K562 (cell line): ENCODE results near the gene ANKRD13B. TPM values are rescaled to one million over a fixed set of nuclear protein-coding genes. Genes with fewer than 3 reads are reported as not detected.

Source experiments
- ATAC-seq: fragments of 200-7000 bp; cut with Tn5 transposase; 3 replicates; pipeline ENCODE4 v1.9.1; 2020; ENCODE audit warnings: moderate library complexity
- BruUV-seq: library from RNA; stranded (reverse); fragments of 400-500 nt; replicated peaks from 2 replicates; lab custom pipeline; 2021; lab: Mats Ljungman, UMichigan
- CTCF ChIA-PET: fragments of 300-600 bp; formaldehyde crosslinking; extraction: SDS; loops from one replicate; lab custom pipeline; 2021; ENCODE audit warnings: low intra/inter-chr PET ratio; lab: Yijun Ruan, JAX
- POLR2A ChIA-PET: fragments of 300-600, 350-650 bp; sonication (Branson Sonifier 250); formaldehyde crosslinking; extraction: SDS; loops from one replicate; lab custom pipeline; 2021; ENCODE audit warnings: antibody characterized with exemption, inconsistent platforms; lab: Yijun Ruan, JAX
- DNase-seq, 4 experiments: peaks; one replicate each; pipeline versions ENCODE4 v3.0.0 to v3.0.0-alpha.2; 2011 to 2018; ENCODE audit warnings: low spot score in 3 of 4, mixed read lengths in 3 of 4; ENCODE audit errors: extremely low read depth in 1 of 4
- FAIRE-seq: peaks from 2 replicates; lab custom pipeline; 2011; peaks lifted over from hg19 to GRCh38; lab: Jason Lieb, UNC
- H2AFZ ChIP-seq: 2 replicates; pipeline ENCODE4 v1.6.0; 2011; ENCODE audit warnings: low read depth, low read length, control low read depth, inconsistent platforms
- H3K27ac ChIP-seq: fragments of 200-600 bp; 3 replicates; pipeline ENCODE4 v1.8.0; 2011; ENCODE audit warnings: low read depth, mild to moderate bottlenecking, control low read depth, inconsistent platforms, low read length, moderate library complexity, mixed read lengths; ENCODE audit errors: extremely low read depth
- H3K27me3 ChIP-seq, 2 experiments: fragments of 300-600 bp in 1 of 2; 2 replicates in 1 of 2; 3 replicates in 1 of 2; pipeline versions ENCODE4 v1.6.0 to v1.8.0; 2011; ENCODE audit warnings: inconsistent platforms in 2 of 2, low read length in 2 of 2, mild to moderate bottlenecking in 1 of 2, mixed read lengths in 1 of 2, moderate library complexity in 1 of 2; ENCODE audit not compliant: control insufficient read depth in 2 of 2, insufficient read depth in 2 of 2
- H3K36me3 ChIP-seq: fragments of 300-600 bp; 3 replicates; pipeline ENCODE4 v1.8.0; 2011; ENCODE audit warnings: mild to moderate bottlenecking, low read length, inconsistent platforms; ENCODE audit not compliant: control insufficient read depth, insufficient read depth
- H3K4me1 ChIP-seq, 2 experiments: fragments of 200-600 bp in 1 of 2; replicated peaks in 1 of 2; 2 replicates in 1 of 2; 3 replicates in 1 of 2; pipeline versions ENCODE4 v1.5.1 to v1.8.0; 2011; ENCODE audit warnings: inconsistent platforms in 2 of 2, low read length in 2 of 2, mild to moderate bottlenecking in 1 of 2, mixed read lengths in 1 of 2, moderate library complexity in 1 of 2; ENCODE audit not compliant: control insufficient read depth in 2 of 2, insufficient read depth in 2 of 2
- H3K4me2 ChIP-seq: 2 replicates; pipeline ENCODE4 v1.6.1; 2011; ENCODE audit warnings: low read length, control low read depth, inconsistent platforms, mixed read lengths; ENCODE audit not compliant: insufficient read depth
- H3K4me3 ChIP-seq: fragments of 200-600 bp; sonication (generic), shearing (Covaris generic); 2 replicates; pipeline ENCODE4 v1.5.1; 2016; ENCODE audit warnings: control low read depth, inconsistent platforms
- H3K79me2 ChIP-seq: fragments of 200-600 bp; 3 replicates; pipeline ENCODE4 v1.8.0; 2011; ENCODE audit warnings: low read length, inconsistent platforms; ENCODE audit not compliant: control insufficient read depth, insufficient read depth
- H3K9ac ChIP-seq, 2 experiments: 2 replicates each; pipeline versions ENCODE4 v1.6.0 to v1.6.1; 2011; ENCODE audit warnings: low read depth in 2 of 2, low read length in 2 of 2, control low read depth in 1 of 2, inconsistent platforms in 1 of 2, mild to moderate bottlenecking in 1 of 2, mixed read lengths in 1 of 2; ENCODE audit not compliant: insufficient read depth in 1 of 2
- H3K9me1 ChIP-seq: one replicate; pipeline ENCODE4 v1.6.0; 2011; ENCODE audit warnings: inconsistent platforms, mild to moderate bottlenecking, low read length, moderate library complexity; ENCODE audit not compliant: control insufficient read depth, insufficient read depth
- H3K9me3 ChIP-seq: replicated peaks from 2 replicates; pipeline ENCODE4 v1.5.1; 2011; ENCODE audit warnings: low read depth, low read length, inconsistent platforms; ENCODE audit not compliant: control insufficient read depth, insufficient read depth
- H4K20me1 ChIP-seq: replicated peaks from 2 replicates; pipeline ENCODE4 v1.6.1; 2011; ENCODE audit warnings: low read length, inconsistent platforms, mixed read lengths; ENCODE audit not compliant: control insufficient read depth, insufficient read depth
- ELK1 ChIP-seq: sonication (generic); formaldehyde crosslinking; IDR thresholded peaks from 2 replicates; pipeline ENCODE4 v1.8.1; 2022; ENCODE audit warnings: missing genetic modification reagents
- TBP ChIP-seq: optimal IDR thresholded peaks from 2 replicates; pipeline ENCODE3; 2011; ENCODE audit warnings: low read depth, low read length, improper control_type of control experiment
- ZNF24 ChIP-seq: fragments of 450-650 bp; IDR thresholded peaks from 2 replicates; pipeline ENCODE4 v1.6.1; 2016
- ZNF551 ChIP-seq: fragments of 250-450 bp; sonication (Bioruptor Pico); IDR thresholded peaks from 2 replicates; pipeline ENCODE4 v1.5.0; 2021; ENCODE audit warnings: mild to moderate bottlenecking, moderate library complexity
- WGBS: fragments of 100-300 bp; shearing (Covaris generic); methylation state at CpG from one replicate; pipeline ENCODE4 v1.1.6; 2016; ENCODE audit warnings: low coverage, mixed read lengths; ENCODE audit not compliant: insufficient coverage; ENCODE audit errors: missing lambda C conversion rate; 5-methylcytosine and 5-hydroxymethylcytosine counted together
- in situ Hi-C: fragments of 300-500 bp; cut with MboI; formaldehyde crosslinking; loops from 4 replicates; pipeline ENCODE4 v1.15.0; 2018; ENCODE audit warnings: inconsistent platforms, mixed read lengths
- intact Hi-C: fragments of 100-400 bp; cut with micrococcal nuclease; formaldehyde crosslinking; loops from 2 replicates; pipeline ENCODE4 v1.14.2; 2022
- polyA plus RNA-seq, 8 experiments: library from polyadenylated mRNA; depleted of rRNA in 4 of 8; stranded (reverse) in 5 of 8; unstranded in 3 of 8; fragments of >200 nt; fragmentation: Nextera tagmentation in 2 of 8; fragmentation: Illumina TruSeq in 1 of 8; extraction: Ambion mirVana in 2 of 8; extraction: Trizol in 1 of 8; gene quantifications; 2 replicates each; pipeline versions ENCODE4 v1.2.1 to v1.2.3, GENCODE V29; 2011 to 2014; ENCODE audit warnings: inconsistent platforms in 1 of 8, missing spikeins in 1 of 8
- total RNA-seq, 7 experiments: library from RNA; depleted of rRNA in 6 of 7; stranded (reverse); fragments of >200 nt in 6 of 7; fragmentation: Illumina TruSeq in 2 of 7; extraction: Trizol in 2 of 7; gene quantifications; 2 replicates each; pipeline versions ENCODE4 v1.2.1 to v1.2.3, GENCODE V29; 2011 to 2021; ENCODE audit warnings: low replicate concordance in 1 of 7

ANKRD13B gene
- total and polyA plus RNA-seq, 9 of the 15 experiments (the other 6 are each of a cell fraction or from before 2014, with no cell fraction given), result 0.15 to 28.1 (median 4.6) TPM

- no peaks in the 10 kb centered on the region for H3K9me3 ChIP-seq
- no peak for FAIRE-seq
- no peak for ATAC-seq
- 83% methylated on average over 14 of the region's 15 CpGs for WGBS
- intact Hi-C loops (no loop called here), in situ Hi-C loops (no loop called here)
- H3K27ac ChIP-seq, result no peak overlapping the region
- no peak for TF ChIP-seq ZNF24
- ChIA-PET POLR2A (interaction anchor here (0.5 kb wide), 1 partner anchor 610 kb away, joined by 3 read pairs; no protein-coding TSS in a partner anchor), CTCF (no interaction called here)
- no peaks in the 10 kb centered on the region for H3K79me2 ChIP-seq
- no peak overlapping the region for H3K4me3 ChIP-seq
- peaks cover 7% of the 10 kb centered on the region for H3K9me1 ChIP-seq
- peaks cover 0 to 20% of the 10 kb centered on the region in 2 experiments; a peak in 2 of 5 replicates for H3K4me1 ChIP-seq
- H2AFZ ChIP-seq, result no peak overlapping the region
- DNase-seq, result no peak
- peak overlapping the region in 1 of 2 experiments; percentile 59; a peak in 1 of 4 replicates for H3K9ac ChIP-seq
- no TSS peak for BruUV-seq
- H3K36me3 ChIP-seq, result peaks cover 3% of the 10 kb centered on the region; the same call in 1 of the 3 replicates
- no peak overlapping the region for H3K4me2 ChIP-seq
- H4K20me1 ChIP-seq, result no peaks in the 10 kb centered on the region
- no peaks in the 10 kb centered on the region for H3K27me3 ChIP-seq
Observed at GRCh38 chr17:29608986-29609385, 16.1 kb downstream of the ANKRD13B start.

- FAIRE-seq, result no peak
- no peak overlapping the region for H3K9ac ChIP-seq
- ATAC-seq, result no peak
- H3K79me2 ChIP-seq, result no peaks in the 10 kb centered on the region
- no peak for DNase-seq
- ChIA-PET CTCF (no interaction called here), POLR2A (interaction anchor here (0.7 to 0.8 kb wide), 2 partner anchors 187 to 475 kb away, joined by 3 to 4 read pairs; no protein-coding TSS in a partner anchor)
- H3K9me1 ChIP-seq, result peaks cover 7% of the 10 kb centered on the region
- no peaks in the 10 kb centered on the region for H3K27me3 ChIP-seq
- H3K4me1 ChIP-seq, result peaks cover 7 to 34% of the 10 kb centered on the region in 2 experiments; a peak in 4 of 5 replicates
- BruUV-seq, result no TSS peak
- H3K36me3 ChIP-seq, result peaks cover 3% of the 10 kb centered on the region; the same call in 1 of the 3 replicates
- H3K9me3 ChIP-seq, result no peaks in the 10 kb centered on the region
- H3K27ac ChIP-seq, result no peak overlapping the region
- in situ Hi-C loops (no loop called here), intact Hi-C loops (loop anchor here (10.0 kb wide), 1 partner anchor 466 kb away; no protein-coding TSS in a partner anchor)
- no peak overlapping the region for H2AFZ ChIP-seq
- H4K20me1 ChIP-seq, result no peaks in the 10 kb centered on the region
- no peak overlapping the region for H3K4me2 ChIP-seq
- H3K4me3 ChIP-seq, result no peak overlapping the region
- WGBS, result 83% methylated on average over 3 of the region's 3 CpGs
- TF ChIP-seq ZNF24 (peak; percentile 91), ELK1 (no peak), ZNF551 (CRISPR knock-in tag) (no peak), TBP (no peak)
Observed at GRCh38 chr17:29610395-29610794, 17.5 kb downstream of the ANKRD13B start.
